HG02938 (cell line): Measurements from ENCODE around the gene P4HB.
A peak's percentile ranks its signal among the peaks of the same experiment; 100 is the strongest.

Experiments
- ATAC-seq: cut with Tn5 transposase; IDR thresholded peaks from one replicate; pipeline ENCODE4 v1.9.1; 2021; ENCODE audit warnings: mild to moderate bottlenecking, moderate library complexity; ENCODE audit not compliant: unreplicated experiment

Gene P4HB

DNA sequence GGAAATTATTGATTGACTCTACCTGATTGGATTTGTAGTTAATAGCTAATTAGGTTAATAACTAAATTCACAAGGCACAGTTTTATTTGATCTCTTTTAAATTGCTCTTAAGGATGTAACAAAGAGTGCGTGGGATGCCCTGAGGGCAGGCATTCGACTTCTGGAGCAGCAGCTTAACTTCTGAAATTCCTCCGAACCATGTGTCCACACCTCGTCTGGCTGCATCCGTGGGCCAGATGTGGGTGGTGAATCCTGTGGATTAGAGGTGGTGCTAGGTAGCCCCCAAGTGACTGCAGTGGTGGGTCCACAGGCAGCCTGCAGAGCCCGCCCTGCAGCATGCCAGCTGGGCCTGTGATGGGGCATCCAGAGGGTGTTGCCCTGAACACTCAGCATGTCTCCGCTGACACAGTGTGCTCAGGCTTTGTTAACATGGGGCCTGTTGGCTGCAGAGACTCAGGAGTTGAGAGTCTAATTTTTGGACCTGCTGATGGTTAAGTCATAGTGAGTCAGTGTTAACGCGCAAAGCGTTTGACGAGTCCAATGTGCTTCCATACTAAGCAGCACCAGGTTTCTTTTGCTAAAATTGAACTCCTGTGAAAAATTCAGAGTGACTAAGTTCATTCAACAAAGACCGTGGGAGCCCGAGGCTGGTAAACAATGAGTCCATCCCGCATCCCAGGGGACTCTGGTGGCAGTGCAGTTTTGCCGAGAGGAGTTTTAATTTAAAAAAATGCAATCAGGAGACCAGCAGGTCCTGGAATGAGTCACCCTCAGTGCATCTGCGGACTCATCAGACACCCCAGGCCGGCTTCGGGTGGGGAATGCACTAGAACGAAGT, 37.9 kb upstream of the P4HB start:
- ATAC-seq, result no peak

DNA sequence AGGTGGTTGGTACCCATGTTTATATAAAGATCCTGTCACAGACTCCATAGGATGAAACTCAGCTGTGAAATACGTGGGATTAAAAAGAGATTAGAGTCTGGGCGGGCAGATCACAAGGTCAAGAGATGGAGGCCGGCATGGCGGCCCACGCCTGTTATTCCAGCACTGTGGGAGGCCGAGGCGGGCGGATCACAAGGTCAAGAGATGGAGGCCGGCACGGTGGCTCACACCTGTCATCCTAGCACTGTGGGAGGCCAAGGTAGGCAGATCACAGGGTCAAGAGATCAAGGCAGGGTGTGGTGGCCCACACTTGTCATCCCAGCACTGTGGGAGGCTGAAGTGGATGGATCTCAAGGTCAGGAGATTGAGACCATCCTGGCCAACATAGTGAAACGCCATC, 35.1 kb upstream of the P4HB start:
- ATAC-seq, result no peak

DNA sequence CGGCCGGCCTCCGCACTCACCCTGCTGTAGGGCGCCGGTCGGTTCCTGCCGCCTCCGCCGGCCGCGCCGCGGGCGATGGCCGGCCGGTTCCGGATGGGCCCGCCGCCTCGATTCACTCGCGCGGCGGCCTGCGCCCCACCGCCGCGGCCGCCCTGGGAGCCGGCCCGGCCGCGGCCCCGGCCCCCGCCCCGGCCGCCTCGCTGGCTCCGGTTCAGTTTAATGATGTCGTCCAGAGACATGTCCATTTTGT, 30.9 kb upstream of the P4HB start:
- ATAC-seq, result no peak

DNA sequence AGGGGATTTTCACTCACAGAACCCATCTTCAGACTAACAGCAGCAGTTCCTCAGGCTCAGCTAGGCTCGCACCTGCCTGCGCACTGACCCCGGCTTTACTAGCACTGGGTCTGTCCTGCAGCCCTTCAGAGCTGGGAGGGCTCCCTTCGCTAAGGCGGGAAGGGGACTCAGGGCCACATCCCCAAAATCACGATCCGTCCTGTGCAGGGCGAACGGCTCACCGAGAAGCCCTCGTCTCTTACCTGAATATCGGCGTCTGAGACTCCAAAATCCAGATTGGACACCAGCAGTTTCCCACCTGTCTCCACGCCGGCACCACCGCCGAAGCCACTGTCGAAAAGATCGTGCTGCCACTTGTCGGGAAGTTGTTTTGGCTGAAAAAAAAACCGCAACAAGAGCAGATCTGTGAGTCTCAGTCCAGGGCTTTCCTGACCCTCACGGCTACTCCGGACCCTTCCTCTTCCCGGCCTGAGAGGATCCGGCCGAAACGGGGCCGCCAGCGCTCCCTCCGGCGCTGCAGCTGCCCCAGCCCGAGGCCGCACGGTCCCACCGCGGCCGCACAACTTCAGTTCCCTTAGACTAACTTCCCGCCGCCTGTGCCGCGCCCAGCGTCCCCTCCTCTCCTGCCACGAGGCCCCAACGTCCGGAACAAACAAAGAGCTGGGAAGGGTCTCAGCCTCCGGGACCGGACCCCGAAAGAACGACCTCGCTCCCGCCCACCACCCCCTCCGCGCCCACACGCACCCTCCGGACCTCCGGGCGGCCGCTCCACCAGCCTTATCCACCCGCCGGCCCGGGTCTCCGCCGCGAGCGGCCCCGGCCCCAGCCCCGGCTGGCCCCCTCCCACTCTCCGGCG, 30.3 kb upstream of the P4HB start:
- ATAC-seq, result no peak

DNA sequence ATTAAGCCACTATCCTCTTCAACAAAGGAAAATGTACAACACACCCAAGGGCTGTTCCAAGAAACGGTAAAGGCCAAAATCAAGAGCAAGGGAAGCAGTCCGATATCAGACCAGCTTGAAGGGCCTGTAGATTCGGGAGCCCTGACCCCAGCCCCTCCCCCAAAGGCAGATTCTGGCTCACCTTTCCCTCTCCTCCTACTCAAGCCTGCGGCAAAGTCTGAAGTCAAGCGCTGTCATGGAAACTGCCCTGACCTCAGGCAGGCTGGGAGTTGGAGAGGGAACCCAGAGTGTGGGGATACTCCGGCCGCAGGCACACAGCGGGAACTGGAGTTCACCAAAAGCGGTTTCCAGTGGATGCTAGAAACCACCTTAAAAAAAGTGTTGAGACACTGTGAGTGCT, 29.3 kb upstream of the P4HB start:
- ATAC-seq, result no peak

DNA sequence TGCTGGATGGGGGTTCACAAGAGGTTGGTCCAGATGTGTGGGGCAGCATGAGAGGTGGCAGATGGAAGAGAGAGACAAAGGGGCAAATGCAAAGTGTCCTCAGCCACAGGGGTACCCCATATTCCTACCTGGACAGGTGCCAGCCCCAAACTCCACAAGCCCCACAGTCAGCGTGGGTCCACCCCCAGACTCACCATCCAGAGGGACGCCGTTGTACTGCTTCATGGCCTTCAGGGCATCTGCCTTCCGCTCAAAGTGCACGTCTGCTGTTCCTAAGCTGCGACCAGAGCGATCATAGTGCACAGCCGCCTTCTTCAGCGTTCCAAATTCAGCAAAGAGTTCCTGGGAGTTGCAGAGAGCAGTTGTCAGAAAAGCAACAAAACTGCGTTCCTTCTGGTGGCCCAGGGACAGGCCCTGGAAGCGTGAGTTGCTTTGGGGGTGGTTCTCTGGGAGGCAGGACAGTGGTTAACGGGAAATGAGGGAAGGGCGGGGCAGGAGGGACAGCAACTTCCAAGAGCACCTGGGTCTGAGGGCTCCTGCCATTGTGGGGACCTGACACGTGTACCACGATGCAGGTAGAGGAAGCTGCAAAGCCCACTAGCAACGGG, 28.8 kb upstream of the P4HB start:
- no peak for ATAC-seq

DNA sequence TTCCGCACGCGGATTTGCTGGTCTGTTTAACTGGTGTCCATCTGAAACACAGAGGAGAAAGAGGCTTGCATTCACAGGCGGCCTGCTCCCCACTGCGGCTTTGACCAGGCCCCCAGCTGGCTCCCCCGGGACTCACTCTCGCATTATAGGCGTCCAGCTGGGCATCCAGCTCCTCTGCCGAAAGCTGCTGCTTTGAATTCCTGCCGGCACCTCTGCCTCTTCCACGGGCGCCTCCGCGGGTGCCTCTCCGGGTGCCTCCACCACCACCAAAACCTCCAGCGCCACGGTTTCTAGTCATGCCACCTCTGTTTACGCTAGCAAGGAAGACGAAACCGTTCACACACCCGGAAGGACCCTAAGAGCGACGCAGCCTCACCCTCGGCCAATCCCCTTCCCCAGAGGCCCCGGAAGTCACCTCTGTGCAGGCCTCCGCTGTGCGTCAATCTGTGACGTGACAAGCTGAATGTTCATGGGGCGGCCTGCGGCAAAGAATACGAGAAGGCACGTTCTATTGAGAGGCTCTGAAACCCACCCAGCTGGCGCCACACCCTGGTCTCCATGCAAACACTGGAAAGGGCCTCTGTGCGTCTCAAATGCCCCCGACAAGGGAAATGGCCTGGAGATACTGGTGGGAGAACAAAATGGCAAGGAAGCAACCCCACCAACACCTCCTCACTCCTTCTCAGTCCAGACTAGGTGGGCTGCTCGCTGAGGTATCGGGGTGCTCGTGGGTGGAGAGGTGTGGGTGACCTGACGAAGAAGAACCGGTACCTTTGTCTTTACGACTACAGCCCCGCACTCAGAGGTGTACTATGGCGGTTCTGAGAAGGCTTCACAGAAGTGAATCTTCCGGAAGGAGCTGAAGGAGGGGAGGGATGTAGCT, 28.0 kb upstream of the P4HB start:
- no peak for ATAC-seq

DNA sequence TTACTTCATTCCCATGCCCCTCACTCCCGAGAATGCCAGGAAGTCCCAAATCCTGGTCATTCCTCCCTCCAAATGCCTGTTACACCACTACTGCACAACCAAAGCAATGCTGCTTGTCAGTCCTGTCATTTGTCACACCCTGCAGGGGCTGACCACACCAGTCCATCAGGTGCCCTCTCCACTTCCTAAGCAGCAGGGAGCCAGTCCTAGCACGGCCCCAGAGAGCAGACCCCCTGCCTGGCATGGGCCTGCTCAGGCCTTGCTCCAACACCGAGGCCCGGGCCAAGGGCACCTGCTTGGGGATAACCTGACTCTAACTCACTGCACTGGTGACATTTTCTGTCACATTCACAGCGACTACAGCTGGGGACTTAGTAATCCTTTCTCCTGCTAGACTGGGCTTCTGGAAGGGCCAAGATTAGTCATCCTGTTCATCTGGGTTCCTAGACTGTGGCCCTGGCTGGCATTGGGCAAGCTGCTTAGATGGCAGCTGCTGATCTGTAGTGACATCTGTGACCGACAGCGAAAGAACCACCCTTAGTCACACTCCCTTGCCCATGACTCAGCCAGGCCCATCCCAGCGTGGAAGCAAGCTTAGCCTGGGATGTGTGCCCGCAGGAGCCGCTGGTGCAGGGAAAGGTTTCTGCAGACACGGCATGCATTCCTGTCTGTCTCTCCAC, 25.7 kb upstream of the P4HB start:
- no peak for ATAC-seq

DNA sequence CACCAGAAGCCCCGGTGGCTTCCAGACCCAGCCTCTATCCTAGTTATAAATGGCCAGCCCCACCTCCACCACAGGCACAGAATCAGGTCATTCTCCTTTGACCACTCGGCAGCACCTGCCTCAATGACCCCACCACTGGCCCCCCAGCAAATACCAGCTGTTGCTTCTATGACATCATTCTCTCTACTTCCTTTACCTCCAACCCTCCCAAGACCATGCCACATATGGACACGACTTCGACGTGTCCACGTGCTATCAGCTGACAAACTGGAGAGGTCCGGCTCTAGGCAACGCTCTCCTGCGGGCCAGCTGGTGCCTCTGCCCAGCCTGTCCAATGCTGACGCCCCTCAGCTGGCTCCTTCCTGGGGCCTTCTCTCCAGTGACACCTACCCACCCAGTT, 25.1 kb upstream of the P4HB start:
- ATAC-seq, result no peak

DNA sequence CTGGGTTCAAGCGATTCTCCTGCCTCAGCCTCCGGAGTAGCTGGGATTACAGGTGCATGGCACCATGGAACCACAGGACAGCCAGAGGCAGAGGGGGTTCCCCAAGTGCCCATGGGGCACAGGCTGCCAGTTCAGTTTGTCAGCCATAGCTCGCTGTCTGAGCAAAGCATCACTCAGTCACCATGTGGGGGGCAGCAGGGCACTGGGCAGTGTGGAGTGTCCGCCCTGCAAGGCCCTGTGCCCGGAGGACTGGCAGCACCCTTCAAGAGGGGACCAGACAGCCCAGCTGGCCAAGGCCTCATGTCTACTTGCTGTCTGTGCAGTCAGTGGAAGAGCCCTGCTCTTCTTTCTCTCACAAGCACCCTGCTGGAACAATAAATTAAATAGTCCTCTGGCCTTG, 24.6 kb upstream of the P4HB start:
- no peak for ATAC-seq

- ATAC-seq, result no peak
Measured at GRCh38 chr17:81884520-81884919, 24.2 kb upstream of the P4HB start.

DNA sequence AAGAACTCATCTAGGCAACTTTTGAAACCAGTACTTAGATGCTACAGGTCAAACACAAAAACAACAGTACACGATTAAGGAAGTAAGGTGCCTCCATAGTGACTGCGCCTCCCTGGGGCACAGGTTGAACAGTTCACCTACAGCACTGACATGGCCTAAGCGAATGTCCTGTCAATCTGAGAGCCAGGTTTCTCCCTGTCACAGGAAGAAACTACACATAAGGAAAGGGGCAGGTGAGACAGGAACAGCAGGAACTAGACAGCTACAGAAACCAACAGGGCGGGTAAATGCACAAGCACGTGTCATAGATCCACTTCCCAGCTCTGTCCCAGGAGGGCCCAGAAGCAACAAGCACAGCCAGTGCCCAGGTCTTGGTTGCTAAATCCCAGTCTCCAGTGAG, 18.8 kb upstream of the P4HB start:
- ATAC-seq, result no peak

GRCh38 chr17:81878294-81878693, 18.0 kb upstream of the P4HB start:
- no peak for ATAC-seq

GRCh38 chr17:81877569-81877968, 17.2 kb upstream of the P4HB start:
- ATAC-seq, result no peak

- ATAC-seq, result peak; percentile 18
Measured at GRCh38 chr17:81871387-81872230, 11.3 kb upstream of the P4HB start.

DNA sequence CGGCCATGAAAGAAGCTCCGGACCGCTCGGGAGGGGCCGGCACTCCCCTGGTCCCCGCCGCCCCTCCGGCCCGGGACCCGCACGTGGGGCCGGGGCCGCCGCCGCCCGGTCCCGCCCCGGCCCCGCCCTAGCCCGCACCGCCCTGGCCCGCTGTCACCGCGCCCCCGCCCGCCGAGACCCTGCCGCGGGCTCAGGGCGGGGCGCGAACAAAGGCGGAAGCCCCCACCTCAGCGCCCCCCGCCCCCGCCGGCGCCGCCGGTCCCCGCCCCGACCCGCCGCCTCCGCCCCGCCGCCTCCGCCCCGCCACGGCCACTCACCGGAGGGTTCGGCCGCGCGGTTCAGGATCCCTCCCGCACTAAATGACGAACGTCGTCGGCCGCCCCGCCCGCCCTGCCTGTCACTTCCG, 10.6 kb upstream of the P4HB start, which contains the start of gene ARHGDIA:
Gene ARHGDIA (minus strand): TSS at position 357 of the 406 bp plus-strand sequence. CDS start 1,407 bp downstream, outside the sequence.
- ATAC-seq, result peak; percentile 44

- peak; percentile 14 for ATAC-seq
Measured at GRCh38 chr17:81870131-81870980, 10.0 kb upstream of the P4HB start.
